ENCODE data around the gene MRPL22. TPM values are rescaled to one million over a fixed set of nuclear protein-coding genes. Genes with fewer than 3 reads are reported as not detected.
"Not testable (repeated sequence)": the region's sequence is repeated elsewhere in the genome, so short reads cannot be mapped to it uniquely, and the experiment has no call there.

The MRPL22 gene
- polyA plus RNA-seq, 4 donors = 33.6 to 63.5 (median 59.2) TPM

DNA sequence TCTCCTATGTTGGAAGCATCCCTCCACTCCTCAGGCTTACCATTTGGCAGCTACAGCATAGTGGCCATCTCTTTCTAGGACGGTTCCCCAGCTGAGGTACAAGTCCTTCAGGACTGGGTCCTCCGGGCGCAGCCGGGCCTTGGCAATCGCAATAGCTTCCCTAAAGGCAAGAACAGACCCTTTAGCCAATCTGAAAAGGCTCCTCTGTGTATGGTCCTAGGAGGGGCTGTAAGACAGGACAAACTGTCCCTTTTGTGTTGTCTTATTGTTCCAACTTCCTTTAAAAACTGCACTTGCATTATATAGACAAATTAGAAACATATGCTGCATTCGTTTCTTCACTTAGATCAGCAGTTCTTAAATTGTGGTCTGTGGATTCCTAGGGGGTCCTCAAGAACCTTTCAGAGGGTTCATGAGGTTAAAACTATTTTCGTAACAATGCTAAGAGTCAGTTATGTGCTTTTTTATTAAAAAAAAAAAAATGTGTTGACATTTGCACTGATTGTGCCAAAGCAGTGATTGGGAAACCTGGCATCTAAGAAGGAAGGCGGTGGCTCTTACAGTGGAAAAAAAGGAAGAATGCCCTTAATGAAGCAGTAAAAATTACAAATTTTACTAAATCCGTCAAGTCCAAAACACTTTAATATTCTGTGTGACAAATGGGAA is 41.6 kb upstream of the MRPL22 start:
- Histone ChIP-seq H3K36me3 (ENCODE audit: control insufficient read depth in 3 of 3, insufficient read depth in 2 of 3, low read depth in 1 of 3, low read length in 3 of 3) (peaks cover 16 to 47% (median 21%) of the 10 kb centered on the region in 3 donors), H3K4me3 (ENCODE audit: low read depth in 1 of 3, low read length in 3 of 3) (no peak overlapping the region), H3K9me3 (ENCODE audit: control insufficient read depth in 2 of 2, insufficient read depth in 1 of 2, low read depth in 1 of 2, low read length in 1 of 2) (no peaks in the 10 kb centered on the region), H3K4me1 (ENCODE audit: control insufficient read depth in 3 of 3, insufficient read depth in 2 of 3, low read depth in 1 of 3, low read length in 2 of 3) (no peaks in the 10 kb centered on the region), H3K27me3 (ENCODE audit: control insufficient read depth in 3 of 3, insufficient read depth in 3 of 3, low read length in 3 of 3) (no peaks in the 10 kb centered on the region), H3K27ac (ENCODE audit: low read depth in 1 of 3, low read length in 2 of 3) (no peak overlapping the region)
- WGBS, 3 donors = 93 to 97% (median 96%) methylated on average over 9 of the region's 9 CpGs
- DNase-seq (no peak), FAIRE-seq (no peak)

DNA sequence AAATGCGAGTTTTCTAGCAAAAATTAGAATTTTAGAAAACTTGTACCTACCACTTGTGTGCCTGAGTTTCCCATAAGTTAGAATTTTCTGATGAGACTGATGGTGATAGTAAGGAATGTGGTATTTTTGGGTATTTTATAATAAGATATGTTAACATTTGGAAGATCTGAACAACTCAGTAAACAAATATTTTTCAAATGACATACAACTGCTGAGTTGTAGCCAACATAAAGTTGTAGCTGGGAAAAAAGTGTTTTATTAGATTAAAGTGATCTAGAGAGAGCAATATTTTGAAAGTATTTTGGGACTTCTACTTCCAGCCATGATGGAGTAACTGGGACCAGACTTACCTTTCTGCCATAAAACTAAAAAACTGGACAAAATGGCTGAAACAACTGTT is 40.8 kb upstream of the MRPL22 start:
- Histone ChIP-seq H3K4me1 (ENCODE audit: control insufficient read depth in 3 of 3, insufficient read depth in 2 of 3, low read depth in 1 of 3, low read length in 2 of 3) (no peaks in the 10 kb centered on the region), H3K36me3 (ENCODE audit: control insufficient read depth in 3 of 3, insufficient read depth in 2 of 3, low read depth in 1 of 3, low read length in 3 of 3) (peaks cover 17 to 48% (median 21%) of the 10 kb centered on the region in 3 donors), H3K27ac (ENCODE audit: low read depth in 1 of 3, low read length in 2 of 3) (no peak overlapping the region), H3K4me3 (ENCODE audit: low read depth in 1 of 3, low read length in 3 of 3) (no peak overlapping the region), H3K9me3 (ENCODE audit: control insufficient read depth in 2 of 2, insufficient read depth in 1 of 2, low read depth in 1 of 2, low read length in 1 of 2) (no peaks in the 10 kb centered on the region), H3K27me3 (ENCODE audit: control insufficient read depth in 3 of 3, insufficient read depth in 3 of 3, low read length in 3 of 3) (no peaks in the 10 kb centered on the region)
- WGBS, 3 donors = 97 to 100% (median 98%) methylated on average over 1 of the region's 1 CpG
- FAIRE-seq = no peak
- no peak for DNase-seq

DNA sequence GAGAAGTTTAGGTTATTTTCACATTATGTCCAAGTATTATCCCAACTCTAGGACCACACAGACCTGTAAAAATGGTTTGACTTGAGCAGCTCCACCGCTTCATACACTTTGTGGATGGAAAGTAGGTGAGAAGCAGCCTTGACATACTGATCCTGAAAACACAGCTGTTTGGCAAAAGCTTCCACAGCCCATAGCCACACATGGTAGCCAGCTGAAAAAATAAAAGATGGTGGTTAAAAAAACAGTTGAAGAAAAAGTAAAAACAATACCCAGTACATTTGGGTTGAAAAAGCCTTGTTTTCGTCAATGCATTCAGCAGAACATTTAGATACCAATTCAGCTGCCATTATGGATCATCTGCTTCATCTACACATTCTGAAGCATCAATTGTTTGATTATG is 39.6 kb upstream of the MRPL22 start:
- Histone ChIP-seq H3K9me3 (ENCODE audit: control insufficient read depth in 2 of 2, insufficient read depth in 1 of 2, low read depth in 1 of 2, low read length in 1 of 2) (no peaks in the 10 kb centered on the region), H3K4me3 (ENCODE audit: low read depth in 1 of 3, low read length in 3 of 3) (no peak overlapping the region), H3K27ac (ENCODE audit: low read depth in 1 of 3, low read length in 2 of 3) (no peak overlapping the region), H3K27me3 (ENCODE audit: control insufficient read depth in 3 of 3, insufficient read depth in 3 of 3, low read length in 3 of 3) (no peaks in the 10 kb centered on the region), H3K4me1 (ENCODE audit: control insufficient read depth in 3 of 3, insufficient read depth in 2 of 3, low read depth in 1 of 3, low read length in 2 of 3) (no peaks in the 10 kb centered on the region), H3K36me3 (ENCODE audit: control insufficient read depth in 3 of 3, insufficient read depth in 2 of 3, low read depth in 1 of 3, low read length in 3 of 3) (peaks cover 18 to 44% (median 19%) of the 10 kb centered on the region in 3 donors)
- 93 to 99% (median 94%) methylated on average over 2 of the region's 2 CpGs for WGBS, 3 donors
- DNase-seq (no peak), FAIRE-seq (no peak)

DNA sequence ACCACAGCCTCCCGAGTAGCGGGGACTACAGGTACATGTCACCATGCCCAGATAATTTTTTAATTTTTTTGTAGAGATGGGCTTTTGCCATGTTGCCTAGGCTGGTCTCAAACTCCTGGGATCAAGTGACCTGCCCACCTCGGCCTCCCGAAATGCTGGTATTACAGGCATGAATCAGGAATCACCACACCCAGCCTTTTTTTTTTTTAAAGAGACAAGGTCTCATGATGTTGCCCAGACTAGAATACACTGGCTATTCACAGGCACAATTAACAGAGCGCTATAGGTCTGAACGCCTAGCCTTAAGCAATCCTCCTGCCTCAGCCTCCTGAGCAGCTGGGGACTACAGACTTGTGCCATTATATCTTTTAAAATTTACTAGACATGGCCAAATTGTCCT is 39.0 kb upstream of the MRPL22 start:
- FAIRE-seq (no peak), DNase-seq (no peak)
- no peaks in the 10 kb centered on the region for H3K27me3 ChIP-seq (ENCODE audit: control insufficient read depth in 3 of 3, insufficient read depth in 3 of 3, low read length in 3 of 3)
- no peaks in the 10 kb centered on the region for H3K9me3 ChIP-seq (ENCODE audit: control insufficient read depth in 2 of 2, insufficient read depth in 1 of 2, low read depth in 1 of 2, low read length in 1 of 2)
- no peak overlapping the region for H3K27ac ChIP-seq (ENCODE audit: low read depth in 1 of 3, low read length in 2 of 3)
- no peak overlapping the region for H3K4me3 ChIP-seq (ENCODE audit: low read depth in 1 of 3, low read length in 3 of 3)
- WGBS, 3 donors = 94 to 96% (median 96%) methylated on average over 6 of the region's 6 CpGs
- no peaks in the 10 kb centered on the region for H3K4me1 ChIP-seq (ENCODE audit: control insufficient read depth in 3 of 3, insufficient read depth in 2 of 3, low read depth in 1 of 3, low read length in 2 of 3)
- peaks cover 18 to 47% (median 19%) of the 10 kb centered on the region in 3 donors for H3K36me3 ChIP-seq (ENCODE audit: control insufficient read depth in 3 of 3, insufficient read depth in 2 of 3, low read depth in 1 of 3, low read length in 3 of 3)

DNA sequence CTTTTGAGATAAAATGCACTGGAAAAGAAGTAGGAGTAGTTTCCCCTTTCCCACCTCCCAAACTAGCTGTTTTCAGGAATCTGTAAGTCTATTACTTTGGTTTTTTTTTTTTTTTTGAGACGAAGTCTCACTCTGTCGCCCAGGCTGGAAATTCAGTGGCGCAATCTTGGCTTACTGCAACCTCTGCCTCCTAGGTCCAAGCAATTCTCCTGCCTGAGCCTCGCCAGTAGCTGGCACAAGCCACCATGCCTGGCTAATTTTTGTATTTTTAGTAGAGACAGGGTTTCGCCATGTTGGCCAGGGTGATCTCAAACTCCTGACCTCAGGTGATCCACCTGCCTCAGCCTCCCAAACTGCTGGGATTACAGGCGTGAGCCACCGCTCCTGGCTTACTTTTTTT is 35.3 kb upstream of the MRPL22 start:
- H3K4me1 ChIP-seq (ENCODE audit: control insufficient read depth in 3 of 3, insufficient read depth in 2 of 3, low read depth in 1 of 3, low read length in 2 of 3); H3K9me3 ChIP-seq (ENCODE audit: control insufficient read depth in 2 of 2, insufficient read depth in 1 of 2, low read depth in 1 of 2, low read length in 1 of 2); H3K27ac ChIP-seq (ENCODE audit: low read depth in 1 of 3, low read length in 2 of 3); FAIRE-seq; H3K4me3 ChIP-seq (ENCODE audit: low read depth in 1 of 3, low read length in 3 of 3); DNase-seq; H3K27me3 ChIP-seq (ENCODE audit: control insufficient read depth in 3 of 3, insufficient read depth in 3 of 3, low read length in 3 of 3): not testable (repeated sequence)
- peaks cover 12 to 53% (median 16%) of the 10 kb centered on the region in 3 donors for H3K36me3 ChIP-seq (ENCODE audit: control insufficient read depth in 3 of 3, insufficient read depth in 2 of 3, low read depth in 1 of 3, low read length in 3 of 3)
- 83 to 96% (median 87%) methylated on average over 7 of the region's 7 CpGs for WGBS, 3 donors

DNA sequence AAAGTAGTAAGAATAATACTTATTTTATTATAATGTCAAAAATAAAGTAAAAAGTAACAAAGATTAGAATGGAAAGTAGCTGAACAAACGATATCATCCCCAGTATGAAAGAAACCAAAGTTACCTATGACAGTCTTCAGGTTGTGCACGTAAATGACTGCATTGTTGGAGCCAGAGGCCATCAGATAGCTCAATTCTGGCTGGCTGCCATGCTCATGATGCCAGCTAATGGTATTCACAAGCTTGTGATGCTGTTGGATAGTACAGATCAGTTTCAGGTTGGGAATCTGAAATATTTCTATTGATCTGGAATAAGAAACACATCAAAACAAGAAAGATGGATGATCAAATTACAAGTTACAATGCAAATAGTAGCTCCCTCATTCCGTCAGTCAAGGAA is 24.0 kb upstream of the MRPL22 start:
- Histone ChIP-seq H3K4me3 (ENCODE audit: low read depth in 1 of 3, low read length in 3 of 3) (no peak overlapping the region), H3K27me3 (ENCODE audit: control insufficient read depth in 3 of 3, insufficient read depth in 3 of 3, low read length in 3 of 3) (no peaks in the 10 kb centered on the region), H3K4me1 (ENCODE audit: control insufficient read depth in 3 of 3, insufficient read depth in 2 of 3, low read depth in 1 of 3, low read length in 2 of 3) (no peaks in the 10 kb centered on the region), H3K9me3 (ENCODE audit: control insufficient read depth in 2 of 2, insufficient read depth in 1 of 2, low read depth in 1 of 2, low read length in 1 of 2) (no peaks in the 10 kb centered on the region), H3K36me3 (ENCODE audit: control insufficient read depth in 3 of 3, insufficient read depth in 2 of 3, low read depth in 1 of 3, low read length in 3 of 3) (peaks cover 6 to 26% (median 9%) of the 10 kb centered on the region in 3 donors), H3K27ac (ENCODE audit: low read depth in 1 of 3, low read length in 2 of 3) (no peak overlapping the region)
- 49 to 76% (median 56%) methylated on average over 3 of the region's 3 CpGs for WGBS, 3 donors
- FAIRE-seq (no peak), DNase-seq (no peak)

DNA sequence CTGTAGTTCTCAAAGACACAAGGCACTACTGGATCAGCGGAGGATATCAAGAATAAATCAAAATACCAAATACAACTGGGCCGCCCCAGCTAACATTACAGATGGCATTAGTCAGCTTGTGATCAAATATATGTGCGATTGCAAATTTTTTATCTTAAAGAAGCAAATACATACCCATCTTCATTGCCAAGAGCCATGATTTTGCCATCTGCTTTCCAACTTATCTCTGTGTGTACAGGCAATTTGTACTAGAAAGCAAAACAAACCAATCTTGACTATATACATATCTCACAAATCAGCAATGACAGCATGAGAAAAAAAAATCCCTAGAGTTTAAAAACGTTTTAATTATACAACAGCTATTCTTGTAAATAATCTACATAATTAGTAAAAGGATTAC is 23.1 kb upstream of the MRPL22 start:
- Histone ChIP-seq H3K27ac (ENCODE audit: low read depth in 1 of 3, low read length in 2 of 3) (no peak overlapping the region), H3K9me3 (ENCODE audit: control insufficient read depth in 2 of 2, insufficient read depth in 1 of 2, low read depth in 1 of 2, low read length in 1 of 2) (no peaks in the 10 kb centered on the region), H3K4me1 (ENCODE audit: control insufficient read depth in 3 of 3, insufficient read depth in 2 of 3, low read depth in 1 of 3, low read length in 2 of 3) (no peaks in the 10 kb centered on the region), H3K36me3 (ENCODE audit: control insufficient read depth in 3 of 3, insufficient read depth in 2 of 3, low read depth in 1 of 3, low read length in 3 of 3) (peaks cover 6 to 26% (median 9%) of the 10 kb centered on the region in 3 donors), H3K27me3 (ENCODE audit: control insufficient read depth in 3 of 3, insufficient read depth in 3 of 3, low read length in 3 of 3) (no peaks in the 10 kb centered on the region), H3K4me3 (ENCODE audit: low read depth in 1 of 3, low read length in 3 of 3) (no peak overlapping the region)
- DNase-seq = no peak
- WGBS, 3 donors = 84 to 89% (median 85%) methylated on average over 4 of the region's 4 CpGs
- FAIRE-seq = no peak

DNA sequence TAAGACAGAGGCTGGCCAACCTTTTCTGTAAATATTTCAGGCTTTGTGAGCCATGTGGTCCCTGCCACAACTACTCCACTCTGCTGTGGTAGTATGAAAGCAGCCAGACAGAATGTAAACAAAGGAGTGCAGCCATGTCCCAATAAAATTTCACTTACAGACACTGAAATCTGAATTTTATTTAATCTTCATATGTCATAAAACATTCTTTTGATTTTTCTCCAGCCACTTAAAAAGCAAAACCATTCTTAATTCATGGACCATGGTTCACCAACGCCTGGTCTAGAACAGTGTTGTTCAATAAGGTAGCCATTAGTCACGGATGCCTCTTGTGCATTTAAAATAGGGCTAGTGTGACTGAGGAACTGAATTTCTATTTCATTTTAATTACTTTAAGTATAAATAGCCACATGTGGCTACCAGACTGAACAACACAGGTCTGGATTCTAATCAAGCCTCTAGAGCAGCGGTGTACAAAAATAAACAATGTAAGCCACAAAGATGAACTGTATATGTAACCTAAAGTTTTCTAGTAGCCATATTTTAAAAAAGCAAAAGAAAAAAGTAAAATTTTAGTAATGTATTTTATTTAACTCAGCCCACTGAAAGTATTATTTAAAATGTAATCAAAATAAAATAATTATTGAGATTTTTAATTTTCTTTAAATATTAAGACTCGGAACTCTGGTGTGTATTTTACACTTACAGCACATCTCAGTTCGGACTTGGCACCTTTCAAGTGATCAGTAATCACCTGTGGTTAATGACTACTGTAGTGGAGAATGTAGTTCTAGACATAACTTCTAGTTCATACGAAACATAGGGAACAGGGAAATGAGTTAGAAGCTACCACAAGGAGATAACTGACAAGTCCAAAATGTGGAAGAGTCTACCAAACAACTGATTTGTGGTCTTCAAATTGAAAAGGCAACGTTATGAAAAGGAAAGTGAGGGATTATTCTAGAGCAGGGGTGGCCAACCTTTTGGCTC is 17.1 kb upstream of the MRPL22 start:
- no peak overlapping the region for H3K4me3 ChIP-seq (ENCODE audit: low read depth in 1 of 3, low read length in 3 of 3)
- H3K36me3 ChIP-seq (ENCODE audit: control insufficient read depth in 3 of 3, insufficient read depth in 2 of 3, low read depth in 1 of 3, low read length in 3 of 3) = peaks cover 8 to 21% (median 12%) of the 10 kb centered on the region in 3 donors
- no peaks in the 10 kb centered on the region for H3K9me3 ChIP-seq (ENCODE audit: control insufficient read depth in 2 of 2, insufficient read depth in 1 of 2, low read depth in 1 of 2, low read length in 1 of 2)
- no peaks in the 10 kb centered on the region for H3K4me1 ChIP-seq (ENCODE audit: control insufficient read depth in 3 of 3, insufficient read depth in 2 of 3, low read depth in 1 of 3, low read length in 2 of 3)
- 91 to 94% (median 92%) methylated on average over 7 of the region's 7 CpGs for WGBS, 3 donors
- no peaks in the 10 kb centered on the region for H3K27me3 ChIP-seq (ENCODE audit: control insufficient read depth in 3 of 3, insufficient read depth in 3 of 3, low read length in 3 of 3)
- no peak overlapping the region for H3K27ac ChIP-seq (ENCODE audit: low read depth in 1 of 3, low read length in 2 of 3)
- FAIRE-seq (no peak), DNase-seq (no peak)

Data from small intestine (tissue), 7 donors.